ENCODE data around the gene NLGN1.

GRCh38 chr3:173644086-173645082 lies 246.8 kb downstream of the NLGN1 start:
- TF ChIP-seq EZH2phosphoT487 (IDR thresholded peaks at IDR 0.05; ENCODE audit: insufficient read depth, low read depth) (no peak), EZH2 (IDR thresholded peaks at IDR 0.05; ENCODE audit: insufficient read depth, poor library complexity, severe bottlenecking) (no peak)

Data from GM23248 (cell line).